Transverse colon (tissue), 4 donors: ENCODE measurements around the gene PRDM12. TPM values are rescaled to one million over a fixed set of nuclear protein-coding genes. Genes with fewer than 3 reads are reported as not detected.

Experiments used
- DNase-seq: peaks from one replicate; pipeline ENCODE4 v3.0.0-alpha.2; 2019
- H3K27ac ChIP-seq, 4 donors: fragments of 200-600 bp; sonication (generic); 2 replicates each; pipeline ENCODE4 v1.5.1; 2016 to 2018; ENCODE audit warnings: inconsistent platforms in 4 of 4
- H3K27me3 ChIP-seq: fragments of 200-600 bp; sonication (generic); 2 replicates; pipeline ENCODE4 v1.5.1; 2017; ENCODE audit warnings: inconsistent platforms
- H3K36me3 ChIP-seq, 4 donors: fragments of 200-600 bp; sonication (generic); 2 replicates each; pipeline ENCODE4 v1.5.1; 2017 to 2019; ENCODE audit warnings: inconsistent platforms in 4 of 4
- H3K4me1 ChIP-seq, 4 donors: fragments of 200-600 bp; sonication (generic); 2 replicates each; pipeline ENCODE4 v1.5.1; 2017 to 2020; ENCODE audit warnings: inconsistent platforms in 4 of 4
- H3K4me3 ChIP-seq, 4 donors: fragments of 200-600 bp; sonication (generic); 1 replicate in 1 of 4; 2 replicates in 3 of 4; pipeline versions ENCODE4 v1.5.1 to v1.6.1; 2017 to 2019; ENCODE audit warnings: inconsistent platforms in 4 of 4
- H3K9me3 ChIP-seq, 2 donors: fragments of 200-600 bp; sonication (generic); 2 replicates each; pipeline ENCODE4 v1.5.1; 2017 to 2019; ENCODE audit warnings: inconsistent platforms in 2 of 2
- CTCF ChIP-seq, 5 experiments: fragments of 200-600 bp in 3 of 5; fragments of 450-650 bp in 2 of 5; sonication (generic) in 3 of 5; IDR thresholded peaks; 1 replicate in 2 of 5; 2 replicates in 3 of 5; pipeline ENCODE4 v1.5.1; 2016 to 2017; ENCODE audit warnings: antibody characterized with exemption in 5 of 5, inconsistent platforms in 3 of 5, mild to moderate bottlenecking in 2 of 5, moderate library complexity in 1 of 5
- EP300 ChIP-seq: sonication (generic); formaldehyde crosslinking; IDR thresholded peaks from one replicate; pipeline ENCODE4 v1.6.1; 2017; ENCODE audit warnings: antibody characterized with exemption, low read depth
- POLR2A ChIP-seq: fragments of 450-650 bp; IDR thresholded peaks from one replicate; pipeline ENCODE4 v1.6.1; 2016; ENCODE audit warnings: antibody characterized with exemption, mild to moderate bottlenecking, moderate library complexity
- POLR2AphosphoS5 ChIP-seq, 3 donors: sonication (generic); formaldehyde crosslinking; IDR thresholded peaks; one replicate each; pipeline ENCODE4 v1.6.1; 2016; ENCODE audit warnings: antibody characterized with exemption in 3 of 3
- WGBS, 2 donors: methylation state at CpG; one replicate each; pipeline ENCODE4 v1.1.5; 2018; ENCODE audit warnings: low coverage in 1 of 2; 5-methylcytosine and 5-hydroxymethylcytosine counted together
- in situ Hi-C, 4 donors: fragments of 200-750 bp; cut with MboI; loops; one replicate each; pipeline versions ENCODE4 v1.15.0 to v1.15.1; 2017; ENCODE audit warnings: low sequenced_read_pairs in 3 of 4, low pct_ligation_motif_present in 1 of 4, low pct_unique_long_range_greater_than_20kb in 1 of 4
- intact Hi-C: fragments of 100-400 bp; cut with DNase I; formaldehyde crosslinking; loops from one replicate; pipeline ENCODE4 v1.15.1; 2023; ENCODE audit warnings: low total_unique reads
- total RNA-seq, 4 donors: library from RNA; depleted of rRNA; stranded (reverse); fragments of >200 nt; gene quantifications; one replicate each; pipeline ENCODE4 v1.1.0, GENCODE V29; 2016

Gene PRDM12
- total RNA-seq, 4 donors from 2014 or later: not detected

- DNase-seq: no peak
- intact Hi-C loops: no loop called here
- H3K4me3 ChIP-seq: no peak overlapping the region
- WGBS, 2 donors: 87 to 96% methylated on average over 6 to 10 of the region's 10 CpGs
- H3K27me3 ChIP-seq: no peaks in the 10 kb centered on the region
- no peak overlapping the region for H3K27ac ChIP-seq
- in situ Hi-C loops: no loop called here
- no peaks in the 10 kb centered on the region for H3K36me3 ChIP-seq
- H3K9me3 ChIP-seq: no peaks in the 10 kb centered on the region
- H3K4me1 ChIP-seq: peaks cover 0 to 15% (median 9%) of the 10 kb centered on the region in 4 donors
- no peak for TF ChIP-seq CTCF (IDR thresholded peaks at IDR 0.05)
- no peak for TF ChIP-seq POLR2A
- TF ChIP-seq EP300: no peak
- TF ChIP-seq POLR2AphosphoS5 (IDR thresholded peaks at IDR 0.05): no peak
Measured at GRCh38 chr9:130720762-130721161, 56.4 kb downstream of the PRDM12 start.

- in situ Hi-C loops: no loop called here
- DNase-seq: no peak
- Histone ChIP-seq H3K27me3 (no peaks in the 10 kb centered on the region), H3K4me1 (peaks cover 0 to 55% (median 35%) of the 10 kb centered on the region in 4 donors), H3K36me3 (no peaks in the 10 kb centered on the region), H3K27ac (peak overlapping the region in 2 of 4 donors; percentile 9 to 68), H3K9me3 (no peaks in the 10 kb centered on the region), H3K4me3 (no peak overlapping the region)
- no peak for TF ChIP-seq POLR2A
- no peak for TF ChIP-seq POLR2AphosphoS5 (IDR thresholded peaks at IDR 0.05)
- TF ChIP-seq EP300: no peak
- no peak for TF ChIP-seq CTCF (IDR thresholded peaks at IDR 0.05)
- intact Hi-C loops: no loop called here
- 35 to 56% methylated on average over 1 to 3 of the region's 3 CpGs for WGBS, 2 donors
Measured at GRCh38 chr9:130728721-130729120, 64.3 kb downstream of the PRDM12 start.

GRCh38 chr9:130729145-130729544 is 64.8 kb downstream of the PRDM12 start:
- no peak overlapping the region for H3K4me3 ChIP-seq
- in situ Hi-C loops (no loop called here), intact Hi-C loops (no loop called here)
- H3K27me3 ChIP-seq: no peaks in the 10 kb centered on the region
- TF ChIP-seq POLR2A: no peak
- no peak for TF ChIP-seq EP300
- no peak for TF ChIP-seq POLR2AphosphoS5 (IDR thresholded peaks at IDR 0.05)
- no peak for TF ChIP-seq CTCF (IDR thresholded peaks at IDR 0.05)
- 93% methylated on average over 2 of the region's 2 CpGs; no CpG with 5 or more reads in 1 of the 2 donors for WGBS, 2 donors
- peaks cover 0 to 57% (median 36%) of the 10 kb centered on the region in 4 donors for H3K4me1 ChIP-seq
- no peak for DNase-seq
- no peaks in the 10 kb centered on the region for H3K36me3 ChIP-seq
- no peaks in the 10 kb centered on the region for H3K9me3 ChIP-seq
- peak overlapping the region in 2 of 4 donors; percentile 9 to 68 for H3K27ac ChIP-seq

GRCh38 chr9:130731355-130731754 is 67.0 kb downstream of the PRDM12 start:
- in situ Hi-C loops (no loop called here), intact Hi-C loops (no loop called here)
- H3K36me3 ChIP-seq: no peaks in the 10 kb centered on the region
- no peak for DNase-seq
- peak overlapping the region; percentile 58 to 78 (median 68) for H3K27ac ChIP-seq
- H3K9me3 ChIP-seq: no peaks in the 10 kb centered on the region
- 40 to 45% methylated on average over 2 of the region's 2 CpGs for WGBS, 2 donors
- H3K27me3 ChIP-seq: no peaks in the 10 kb centered on the region
- peaks cover 0 to 57% (median 36%) of the 10 kb centered on the region in 4 donors for H3K4me1 ChIP-seq
- peak in 2 of 3 donors; percentile 31 to 44 for TF ChIP-seq POLR2AphosphoS5 (IDR thresholded peaks at IDR 0.05)
- no peak for TF ChIP-seq POLR2A
- no peak overlapping the region for H3K4me3 ChIP-seq

- in situ Hi-C loops: no loop called here
- 25 to 44% methylated on average over 1 to 2 of the region's 2 CpGs for WGBS, 2 donors
- no peaks in the 10 kb centered on the region for H3K36me3 ChIP-seq
- no peaks in the 10 kb centered on the region for H3K27me3 ChIP-seq
- H3K27ac ChIP-seq: peak overlapping the region; percentile 58 to 78 (median 68)
- TF ChIP-seq POLR2A: no peak
- TF ChIP-seq CTCF (IDR thresholded peaks at IDR 0.05): no peak
- no peak for TF ChIP-seq POLR2AphosphoS5 (IDR thresholded peaks at IDR 0.05)
- H3K4me1 ChIP-seq: peaks cover 0 to 57% (median 32%) of the 10 kb centered on the region in 4 donors
- no peaks in the 10 kb centered on the region for H3K9me3 ChIP-seq
- no peak for DNase-seq
- H3K4me3 ChIP-seq: no peak overlapping the region
- intact Hi-C loops: no loop called here
Measured at GRCh38 chr9:130732136-130732535, 67.7 kb downstream of the PRDM12 start.
